Activated naive CD4-positive, alpha-beta T cell treated with anti-CD3 and anti-CD28 coated beads, Interleukin-2, amount 50 U/mL, for 72 hours (primary cell): ENCODE results near the gene KLK5. TPM values are rescaled to one million over a fixed set of nuclear protein-coding genes. Genes with fewer than 3 reads are reported as not detected.
"Not testable (repeated sequence)": the region's sequence is repeated elsewhere in the genome, so short reads cannot be mapped to it uniquely, and the experiment has no call there.

Source experiments
- ATAC-seq, 2 donors: fragments of 150-1000 bp; cut with Tn5 transposase; 2 replicates each; pipeline ENCODE4 v1.10.0; 2021; ENCODE audit warnings: mild to moderate bottlenecking in 2 of 2, moderate library complexity in 2 of 2
- DNase-seq, 2 donors: peaks; one replicate each; pipeline ENCODE4 v3.0.0; 2021 to 2022; ENCODE audit warnings: low spot score in 2 of 2
- H3K27ac Mint-ChIP-seq, 2 donors: one replicate each; pipeline ENCODE4 v1.8.0; 2022; ENCODE audit warnings: mild to moderate bottlenecking in 2 of 2, mixed read lengths in 2 of 2
- H3K36me3 Mint-ChIP-seq, 2 donors: one replicate each; pipeline ENCODE4 v1.8.0; 2022; ENCODE audit warnings: mixed read lengths in 2 of 2
- H3K9me3 Mint-ChIP-seq, 2 donors: one replicate each; pipeline ENCODE4 v1.8.0; 2022; ENCODE audit warnings: mixed read lengths in 2 of 2
- total RNA-seq, 2 donors: library from RNA; stranded (reverse); gene quantifications; one replicate each; pipeline ENCODE4 v1.2.3, GENCODE V29; 2022

Gene KLK5, protein sequence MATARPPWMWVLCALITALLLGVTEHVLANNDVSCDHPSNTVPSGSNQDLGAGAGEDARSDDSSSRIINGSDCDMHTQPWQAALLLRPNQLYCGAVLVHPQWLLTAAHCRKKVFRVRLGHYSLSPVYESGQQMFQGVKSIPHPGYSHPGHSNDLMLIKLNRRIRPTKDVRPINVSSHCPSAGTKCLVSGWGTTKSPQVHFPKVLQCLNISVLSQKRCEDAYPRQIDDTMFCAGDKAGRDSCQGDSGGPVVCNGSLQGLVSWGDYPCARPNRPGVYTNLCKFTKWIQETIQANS
- total RNA-seq: not detected

DNA sequence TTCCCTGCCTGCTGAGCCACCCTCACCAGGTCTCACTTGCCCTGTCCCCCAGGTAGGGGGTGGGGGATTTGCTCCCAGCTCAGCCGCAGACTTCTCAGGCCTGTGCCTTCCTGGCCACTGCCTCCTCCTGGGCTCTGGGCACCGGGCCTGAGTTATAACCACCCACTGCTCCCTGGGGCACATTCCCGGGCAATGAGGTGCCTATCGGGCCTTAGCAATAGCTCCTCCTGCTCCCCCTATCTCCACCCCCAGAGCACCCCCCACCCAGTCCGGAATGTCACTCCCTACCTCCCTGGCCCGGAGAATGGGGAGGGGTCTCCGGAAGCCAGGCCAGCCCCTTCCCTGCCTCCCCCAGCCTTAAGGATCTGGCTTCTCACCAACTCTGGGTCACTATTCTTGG is at the start of gene KLK5:
TSS of gene KLK5 (minus strand) at position 129 of the 400 bp plus-strand sequence. CDS start 381 bp downstream, outside the sequence.
- ATAC-seq: no peak
- Mint-ChIP-seq H3K36me3 (no peaks in the 10 kb centered on the region), H3K9me3 (no peaks in the 10 kb centered on the region), H3K27ac (no peak within 1 kb of the TSS)
- no peak for DNase-seq

DNA sequence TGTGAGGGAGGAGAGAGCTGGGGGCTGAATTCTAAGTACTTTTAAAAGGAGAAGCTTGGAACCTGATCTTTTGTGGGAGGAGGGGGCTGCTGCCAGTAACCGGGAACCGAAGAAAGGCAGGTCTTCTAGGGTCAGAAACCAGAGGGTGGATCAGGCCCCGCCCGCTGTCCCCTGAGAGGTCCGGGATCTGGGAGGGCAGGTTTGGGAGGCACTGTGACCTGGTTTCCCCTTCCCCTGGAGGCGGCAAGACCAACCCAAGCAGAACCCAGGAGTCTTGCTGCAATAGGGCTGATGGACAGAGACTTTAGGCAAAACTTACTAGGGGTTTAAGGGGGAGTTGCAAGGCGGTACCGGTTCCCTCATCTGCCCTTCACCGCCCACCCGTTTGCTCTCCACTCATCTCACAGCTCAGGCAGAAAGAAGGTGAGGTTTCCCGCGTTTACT is 49.3 kb upstream of the KLK5 start:
- DNase-seq (no peak), ATAC-seq (no peak)
- Mint-ChIP-seq H3K36me3 (no peaks in the 10 kb centered on the region), H3K27ac (no peak overlapping the region), H3K9me3 (no peaks in the 10 kb centered on the region)

DNA sequence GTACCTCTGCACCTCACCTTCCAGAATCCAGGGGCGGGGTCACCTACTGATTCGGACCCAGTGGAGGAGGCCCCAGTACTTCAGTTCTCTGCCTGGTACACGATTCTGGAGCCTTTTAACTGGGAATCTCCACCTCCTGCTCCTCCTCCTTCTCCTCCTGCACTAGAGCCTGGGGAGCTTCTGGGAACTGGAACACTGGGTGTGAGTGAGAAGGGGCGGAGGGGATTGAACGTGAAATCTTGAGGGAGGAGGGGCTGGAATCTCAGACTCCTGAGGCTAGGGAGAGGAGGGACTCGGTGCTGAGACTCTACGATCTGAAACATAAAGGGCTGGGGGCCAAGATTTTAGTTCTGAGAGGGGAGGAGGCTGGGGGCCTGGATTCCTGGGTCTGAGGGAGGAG is 48.7 kb upstream of the KLK5 start, which contains the start of gene KLK8:
TSS of gene KLK8 (minus strand) at position 90 of the 400 bp plus-strand sequence. CDS start 437 bp downstream, outside the sequence.
- H3K36me3 Mint-ChIP-seq: no peaks in the 10 kb centered on the region
- DNase-seq (no peak), ATAC-seq (no peak)
- H3K27ac Mint-ChIP-seq: no peak within 1 kb of the TSS
- no peaks in the 10 kb centered on the region for H3K9me3 Mint-ChIP-seq

DNA sequence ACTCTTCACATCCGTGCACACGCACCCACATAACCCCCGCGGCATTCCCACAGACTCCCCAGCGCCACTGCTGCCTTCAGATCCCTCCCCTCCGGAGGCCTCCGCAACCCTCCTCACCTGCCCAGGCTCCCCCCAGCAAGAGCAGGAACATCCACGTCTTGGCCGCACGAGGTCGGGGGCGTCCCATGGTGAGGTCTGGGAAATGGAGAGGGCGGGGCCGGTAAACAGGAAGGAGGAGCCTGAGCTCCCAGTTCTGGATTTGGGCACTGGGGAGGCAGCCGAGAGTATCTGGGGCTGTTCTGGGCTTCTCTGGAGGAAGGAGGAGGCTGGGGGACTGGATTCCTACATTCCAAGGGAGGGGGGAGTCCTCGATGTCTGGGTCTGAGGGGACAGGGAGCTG is 48.1 kb upstream of the KLK5 start:
- no peak overlapping the region for H3K27ac Mint-ChIP-seq
- H3K9me3 Mint-ChIP-seq: no peaks in the 10 kb centered on the region
- DNase-seq (no peak), ATAC-seq (no peak)
- no peaks in the 10 kb centered on the region for H3K36me3 Mint-ChIP-seq

DNA sequence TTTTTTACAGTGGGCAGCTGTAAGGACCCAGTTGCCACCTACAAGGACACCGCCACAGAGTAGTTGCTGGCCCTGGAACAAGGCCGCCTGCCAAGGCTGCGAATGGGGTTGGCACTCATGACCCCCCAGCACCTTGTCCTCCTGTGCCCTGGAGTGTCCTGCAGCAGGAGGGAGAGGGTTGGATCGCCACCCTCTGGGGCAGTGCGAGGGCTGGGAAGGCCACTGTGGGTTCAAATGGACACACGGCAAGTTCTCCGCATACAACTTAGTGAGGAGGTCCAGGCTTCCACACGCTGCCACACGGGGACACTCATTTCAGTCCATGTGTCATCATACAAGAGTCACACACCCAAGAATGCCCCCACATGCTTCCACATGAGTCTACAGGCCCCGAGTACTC is 47.6 kb upstream of the KLK5 start:
- ATAC-seq: no peak
- DNase-seq: no peak
- no peaks in the 10 kb centered on the region for H3K9me3 Mint-ChIP-seq
- no peak overlapping the region for H3K27ac Mint-ChIP-seq
- H3K36me3 Mint-ChIP-seq: no peaks in the 10 kb centered on the region

DNA sequence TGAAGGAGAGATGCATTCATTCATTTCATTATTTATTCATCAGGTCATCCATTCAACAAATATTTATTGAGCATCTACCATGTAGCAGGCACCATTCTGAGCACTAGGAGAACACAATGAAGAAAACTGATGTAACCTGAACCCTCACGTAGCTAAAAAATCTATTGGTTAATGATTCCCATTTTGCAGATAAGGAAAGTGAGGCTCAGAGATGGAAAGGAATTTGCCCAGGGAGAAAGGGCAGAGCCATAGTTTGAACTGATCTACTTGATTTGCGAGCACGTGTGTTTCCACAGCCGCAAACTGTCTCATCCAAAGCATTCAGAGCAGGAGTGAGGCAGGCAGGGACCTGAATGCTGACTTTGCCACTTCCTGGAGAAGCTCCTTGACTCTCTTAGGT is 45.8 kb upstream of the KLK5 start:
- H3K36me3 Mint-ChIP-seq: no peaks in the 10 kb centered on the region
- ATAC-seq (no peak), DNase-seq (no peak)
- no peaks in the 10 kb centered on the region for H3K9me3 Mint-ChIP-seq
- no peak overlapping the region for H3K27ac Mint-ChIP-seq

DNA sequence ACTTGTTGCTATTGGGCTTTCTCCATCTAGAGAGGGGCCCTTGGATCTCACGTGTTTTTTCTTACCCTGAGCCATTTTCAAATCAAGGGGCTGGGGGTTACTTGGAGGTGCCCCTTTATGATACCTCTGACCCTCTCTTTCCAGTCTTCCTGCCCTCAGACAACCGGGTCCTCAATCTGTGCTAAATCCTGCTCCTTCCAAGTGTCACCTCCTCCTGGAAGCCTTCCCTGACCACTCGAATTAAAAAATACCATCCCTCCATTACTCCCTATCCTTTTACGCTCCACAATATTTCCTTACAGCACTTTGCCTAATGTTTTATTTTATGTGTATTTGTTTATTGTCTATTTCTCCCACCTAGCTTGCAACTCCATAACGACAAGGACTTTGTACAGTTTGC is 45.2 kb upstream of the KLK5 start:
- ATAC-seq: no peak
- no peak for DNase-seq
- Mint-ChIP-seq H3K36me3 (no peaks in the 10 kb centered on the region), H3K9me3 (no peaks in the 10 kb centered on the region), H3K27ac (no peak overlapping the region)

DNA sequence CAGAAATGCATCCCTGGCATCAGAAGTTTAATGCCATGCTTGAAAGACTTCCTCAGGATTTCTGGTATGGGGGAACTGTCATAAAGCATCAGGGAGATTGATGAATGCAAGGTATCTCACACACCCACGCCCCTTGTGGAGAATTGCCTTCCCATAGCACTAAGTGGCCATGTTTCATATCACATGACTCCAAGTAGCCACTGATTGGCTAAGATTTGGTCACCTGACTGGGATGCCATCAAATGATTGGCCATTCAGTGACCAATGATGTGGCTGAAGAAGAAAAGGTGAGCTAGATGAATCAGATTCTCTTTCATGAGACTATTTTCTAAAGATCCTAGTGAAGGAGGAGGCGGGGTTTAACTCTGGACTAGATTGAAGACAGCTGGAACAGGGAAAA is 41.3 kb upstream of the KLK5 start:
- H3K9me3 Mint-ChIP-seq: no peaks in the 10 kb centered on the region
- no peaks in the 10 kb centered on the region for H3K36me3 Mint-ChIP-seq

DNA sequence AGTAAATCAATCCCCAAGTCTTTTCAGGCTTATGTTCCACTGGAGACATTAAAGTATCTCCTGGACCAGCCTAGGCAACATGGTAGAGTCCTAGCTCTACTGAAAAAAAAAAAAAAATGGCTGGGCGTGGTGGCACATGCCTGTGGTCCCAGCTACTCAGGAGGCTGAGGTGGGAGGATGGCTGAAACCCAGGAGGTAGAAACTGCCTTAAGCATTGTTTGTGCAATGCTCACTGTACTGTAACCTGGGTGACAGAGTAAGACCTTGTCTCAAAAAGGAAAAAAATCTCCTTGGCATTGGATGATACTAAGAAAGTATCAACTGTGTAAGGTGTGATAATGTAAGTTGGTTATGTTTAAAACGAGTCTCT is 39.8 kb upstream of the KLK5 start:
- Mint-ChIP-seq H3K27ac (no peak overlapping the region), H3K9me3 (no peaks in the 10 kb centered on the region), H3K36me3 (no peaks in the 10 kb centered on the region)
- DNase-seq: no peak
- ATAC-seq: no peak

More for the DNA sequence above, 41.3 kb upstream of the KLK5 start:
- no peak for DNase-seq
- ATAC-seq: no peak
- no peak overlapping the region for H3K27ac Mint-ChIP-seq

DNA sequence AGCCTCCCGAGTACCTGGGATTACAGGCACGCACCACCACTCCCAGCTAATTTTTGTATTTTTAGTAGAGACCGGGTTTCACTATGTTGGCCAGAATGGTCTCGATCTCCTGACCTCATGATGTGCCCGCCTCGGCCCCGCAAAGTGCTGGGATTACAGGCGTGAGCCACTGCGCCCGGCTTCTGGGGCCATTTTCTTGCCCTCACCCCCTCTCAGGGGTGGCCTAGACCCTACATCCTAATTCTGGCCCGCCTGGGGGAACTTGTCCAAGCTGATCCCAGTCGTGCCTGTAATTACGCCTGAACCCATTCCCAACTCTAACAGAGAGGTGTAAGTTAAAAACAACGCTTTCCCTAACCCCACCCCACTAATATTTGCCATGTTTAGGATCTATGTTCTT is 31.6 kb upstream of the KLK5 start:
- not testable (repeated sequence) for H3K27ac Mint-ChIP-seq, H3K9me3 Mint-ChIP-seq, DNase-seq, ATAC-seq, H3K36me3 Mint-ChIP-seq

DNA sequence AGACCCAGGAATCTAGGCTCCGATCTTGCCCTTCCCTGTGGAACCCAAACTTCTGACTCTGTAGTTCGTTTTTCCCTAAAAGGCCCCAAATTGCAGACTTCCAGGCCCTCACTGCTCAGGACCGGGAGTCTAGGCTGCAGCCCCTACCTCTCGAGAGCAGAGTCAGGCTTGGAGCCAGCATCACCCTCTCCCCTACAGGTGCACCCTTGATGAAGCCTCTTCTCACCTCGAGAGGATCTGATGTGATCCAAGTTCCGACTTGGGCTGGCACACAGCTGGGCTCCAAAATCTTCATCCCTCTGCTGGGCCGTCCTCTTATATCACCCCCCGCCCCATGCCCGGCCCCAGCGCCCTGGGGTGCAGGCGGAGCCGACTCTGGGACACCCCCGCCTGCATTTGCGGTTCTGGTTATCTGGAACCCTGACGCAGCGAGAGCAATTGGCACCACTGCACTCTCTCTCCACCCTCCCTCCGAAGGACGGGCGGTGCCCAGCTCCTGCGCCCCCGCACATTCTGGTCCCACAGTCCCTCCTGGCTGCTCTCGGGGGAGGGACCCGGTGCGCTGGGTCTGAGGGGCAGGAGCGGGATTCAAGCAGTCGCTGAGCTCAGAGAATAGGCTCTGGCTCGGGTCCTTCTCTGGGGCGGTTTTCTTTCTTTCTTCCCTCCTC is 30.9 kb upstream of the KLK5 start, which contains the start of gene KLK7:
TSS of gene KLK7 (minus strand) at position 293 of the 668 bp plus-strand sequence. CDS start 1,518 bp downstream, outside the sequence.
- ATAC-seq (no peak), DNase-seq (no peak)
- no peak within 1 kb of the TSS for H3K27ac Mint-ChIP-seq
- no peaks in the 10 kb centered on the region for H3K9me3 Mint-ChIP-seq
- no peaks in the 10 kb centered on the region for H3K36me3 Mint-ChIP-seq

DNA sequence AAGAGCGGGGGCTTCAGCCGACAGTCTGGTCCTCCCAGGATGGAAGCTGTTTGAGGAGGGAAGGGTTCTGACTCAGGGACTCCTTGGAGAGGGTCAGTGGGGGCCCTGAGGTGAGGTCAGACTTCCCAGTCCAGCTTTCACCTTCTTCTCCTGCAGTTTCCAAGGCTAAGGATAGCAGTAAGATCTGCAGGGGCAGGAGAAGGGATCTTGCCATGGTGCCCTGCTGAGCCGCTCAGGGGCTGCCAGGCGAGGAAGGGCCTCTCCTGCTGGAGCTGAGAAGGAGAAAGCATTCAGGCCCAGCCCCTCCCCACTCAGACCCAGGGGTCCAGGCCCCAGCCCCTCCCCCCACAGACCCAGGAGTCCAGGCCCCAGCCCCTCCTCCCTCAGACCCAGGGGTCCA is 29.3 kb upstream of the KLK5 start:
- no peaks in the 10 kb centered on the region for H3K36me3 Mint-ChIP-seq
- no peak for ATAC-seq
- H3K27ac Mint-ChIP-seq: no peak overlapping the region
- no peak for DNase-seq
- no peaks in the 10 kb centered on the region for H3K9me3 Mint-ChIP-seq

DNA sequence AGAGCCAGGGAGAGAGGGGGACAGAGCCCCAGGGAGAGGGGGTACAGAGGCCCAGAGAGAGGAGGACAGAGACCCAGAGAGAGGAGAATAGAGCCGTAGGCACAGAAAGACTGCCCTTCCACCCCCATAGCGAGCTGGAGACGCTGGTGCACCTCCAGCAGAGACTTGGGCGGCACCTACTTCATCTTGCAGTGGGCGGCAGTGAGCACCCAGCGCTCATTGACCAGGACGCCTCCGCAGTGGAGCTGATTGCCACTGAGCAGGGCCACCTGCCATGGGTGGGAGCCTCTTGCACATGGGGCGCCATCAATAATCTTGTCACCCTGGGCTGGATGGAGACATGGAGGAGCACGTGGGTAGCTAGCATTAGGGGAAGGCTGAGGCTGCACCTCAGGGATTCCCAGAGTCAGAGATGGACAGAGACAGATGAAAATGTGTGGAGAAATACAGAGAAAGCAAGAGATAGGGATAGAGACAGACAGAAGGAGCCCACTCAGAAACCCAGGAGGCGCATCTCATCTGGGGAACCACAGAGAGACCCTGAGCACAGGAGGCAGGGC is 28.8 kb upstream of the KLK5 start:
- H3K36me3 Mint-ChIP-seq: no peaks in the 10 kb centered on the region
- ATAC-seq (no peak), DNase-seq (no peak)
- H3K27ac Mint-ChIP-seq: peak overlapping the region; percentile 19 to 46
- no peaks in the 10 kb centered on the region for H3K9me3 Mint-ChIP-seq

DNA sequence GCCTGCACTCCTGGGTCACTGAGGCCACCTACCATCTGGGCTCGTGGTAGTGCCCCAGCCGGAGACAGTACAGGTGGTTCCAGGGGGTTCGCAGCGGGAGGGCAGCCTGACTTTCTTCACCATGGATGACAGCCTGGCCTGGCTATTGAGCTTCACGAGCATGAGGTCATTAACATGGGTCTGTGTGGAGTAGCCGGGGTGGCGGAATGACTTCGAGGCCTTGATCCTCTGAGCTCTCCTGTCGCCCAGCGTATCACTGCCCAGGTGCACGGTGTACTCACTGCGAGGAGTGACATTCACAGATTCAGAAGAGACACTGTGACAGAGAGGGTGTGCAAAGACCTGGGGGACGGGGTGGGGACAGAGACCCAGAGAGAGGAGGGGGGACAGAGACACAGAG is 27.4 kb upstream of the KLK5 start:
- DNase-seq (no peak), ATAC-seq (no peak)
- Mint-ChIP-seq H3K36me3 (no peaks in the 10 kb centered on the region), H3K9me3 (no peaks in the 10 kb centered on the region), H3K27ac (no peak overlapping the region)

DNA sequence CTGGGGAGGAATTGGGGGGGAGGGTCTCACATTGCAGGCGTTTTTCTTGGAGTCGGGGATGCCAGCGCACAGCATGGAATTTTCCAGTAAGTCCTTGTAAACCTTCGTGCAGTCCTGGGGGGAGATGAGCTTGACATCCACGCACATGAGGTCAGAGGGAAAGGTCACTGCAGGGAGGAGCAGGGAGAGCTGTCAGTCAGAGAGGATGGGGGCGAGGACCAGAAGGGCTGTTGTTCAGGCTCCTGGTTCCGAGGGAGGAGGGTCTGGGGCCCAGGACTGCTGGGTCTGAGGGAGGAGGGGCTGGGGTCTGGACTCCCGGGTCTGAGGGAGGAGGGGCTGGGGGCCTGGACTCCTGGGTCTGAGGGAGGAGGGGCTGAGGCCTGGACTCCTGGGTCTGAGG is 26.9 kb upstream of the KLK5 start:
- H3K27ac Mint-ChIP-seq: no peak overlapping the region
- ATAC-seq: no peak

DNA sequence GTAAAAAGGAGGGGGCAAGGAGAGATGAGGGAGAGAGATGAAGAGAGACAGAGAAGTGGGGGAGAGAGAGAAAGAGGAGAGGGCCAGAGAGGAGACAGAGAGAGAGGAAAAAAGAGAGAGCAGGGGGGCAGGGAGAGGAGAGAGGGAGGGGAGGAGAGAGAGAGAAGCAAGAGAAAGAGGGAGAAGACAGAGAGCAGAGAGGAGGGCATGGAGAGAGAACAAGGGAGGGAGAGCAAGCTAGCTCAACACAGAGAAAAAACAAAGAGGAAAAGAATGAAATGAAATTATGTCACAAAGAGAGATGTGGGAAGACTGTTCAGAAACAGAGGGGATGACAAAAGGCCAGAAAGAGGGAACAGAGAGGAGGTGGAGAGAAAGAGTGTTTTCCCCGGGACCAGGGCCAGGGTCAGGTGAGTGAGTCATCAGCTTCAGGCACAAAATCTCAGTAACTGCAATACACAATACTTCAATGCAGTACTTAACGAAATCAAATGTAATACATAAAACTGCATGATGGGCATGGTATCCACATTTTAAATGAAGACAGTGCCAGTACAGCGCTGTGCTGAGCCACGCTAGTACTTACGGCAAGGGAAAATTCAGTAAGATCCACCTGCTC is 26.0 kb upstream of the KLK5 start:
- Mint-ChIP-seq H3K36me3 (no peaks in the 10 kb centered on the region), H3K27ac (no peak overlapping the region), H3K9me3 (no peaks in the 10 kb centered on the region)
- ATAC-seq (no peak), DNase-seq (no peak)

More for the DNA sequence above, 26.9 kb upstream of the KLK5 start:
- no peak for DNase-seq
- Mint-ChIP-seq H3K9me3 (no peaks in the 10 kb centered on the region), H3K36me3 (no peaks in the 10 kb centered on the region)

DNA sequence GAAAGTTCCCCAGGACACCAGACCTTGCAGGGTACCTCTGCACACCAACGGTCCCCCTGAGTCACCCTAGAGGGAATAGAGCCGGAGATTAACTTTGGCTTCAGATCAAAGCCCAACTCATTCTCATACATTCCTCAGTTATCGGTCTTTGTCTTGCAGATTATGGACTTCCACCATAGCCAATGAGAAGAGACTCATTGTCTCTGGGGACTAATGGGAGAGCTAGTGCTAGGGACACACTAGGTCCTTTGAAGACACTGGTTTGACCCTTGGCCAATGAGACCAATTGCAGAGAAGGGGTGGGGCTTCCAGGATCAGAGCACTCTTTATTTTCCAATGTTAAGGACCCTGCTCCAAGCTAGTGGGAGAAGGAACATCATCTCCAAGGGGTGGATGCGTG is 24.8 kb upstream of the KLK5 start:
- Mint-ChIP-seq H3K9me3 (no peaks in the 10 kb centered on the region), H3K36me3 (no peaks in the 10 kb centered on the region), H3K27ac (no peak overlapping the region)
- ATAC-seq (no peak), DNase-seq (no peak)
